CD4-positive, alpha-beta T cell (primary cell): Measurements from ENCODE around the gene TMEM201. TPM values are rescaled to one million over a fixed set of nuclear protein-coding genes. Genes with fewer than 3 reads are reported as not detected.

Experiments
- ATAC-seq: fragments of 200-7000 bp; cut with Tn5 transposase; one replicate; pipeline ENCODE4 v1.10.0; 2022; ENCODE audit warnings: mild to moderate bottlenecking; ENCODE audit not compliant: poor library complexity
- CTCF ChIA-PET: fragments of 350-600 bp; sonication (Branson Sonifier 250); formaldehyde crosslinking; loops from one replicate; lab custom pipeline; 2021; ENCODE audit warnings: antibody characterized with exemption, inconsistent platforms; lab: Charles Lee
- POLR2A ChIA-PET: fragments of 350-600 bp; sonication (Branson Sonifier 250); formaldehyde crosslinking; loops from one replicate; lab custom pipeline; 2021; ENCODE audit warnings: antibody characterized with exemption, inconsistent platforms; lab: Charles Lee
- DNase-seq, 14 experiments: peaks; one replicate each; pipeline ENCODE4 v3.0.0-alpha.2; 2013 to 2020; ENCODE audit warnings: mixed read lengths in 2 of 14
- H3K27ac ChIP-seq, 2 donors: one replicate each; pipeline versions ENCODE4 v1.5.1 to v1.7.0; 2013; ENCODE audit warnings: low read length in 2 of 2, low read depth in 1 of 2, mild to moderate bottlenecking in 1 of 2
- H3K27me3 ChIP-seq, 2 experiments: 1 replicate in 1 of 2; 2 replicates in 1 of 2; pipeline versions ENCODE4 v1.6.1 to v1.7.0; 2013; ENCODE audit warnings: low read length in 2 of 2, control low read depth in 1 of 2, mild to moderate bottlenecking in 1 of 2, moderate library complexity in 1 of 2; ENCODE audit not compliant: insufficient read depth in 2 of 2, control insufficient read depth in 1 of 2
- H3K36me3 ChIP-seq: one replicate; pipeline ENCODE4 v1.6.1; 2013; ENCODE audit warnings: low read length, control low read depth; ENCODE audit not compliant: insufficient read depth
- H3K4me1 ChIP-seq: one replicate; pipeline ENCODE4 v1.6.1; 2013; ENCODE audit warnings: low read length, control low read depth; ENCODE audit not compliant: insufficient read depth
- H3K4me3 ChIP-seq: one replicate; pipeline ENCODE4 v1.5.1; 2013; ENCODE audit warnings: mild to moderate bottlenecking, low read length, moderate library complexity
- H3K9me3 ChIP-seq, 2 experiments: 1 replicate in 1 of 2; 2 replicates in 1 of 2; pipeline versions ENCODE4 v1.6.1 to v1.7.0; 2013; ENCODE audit warnings: low read length in 2 of 2, mild to moderate bottlenecking in 2 of 2, control low read depth in 1 of 2, moderate library complexity in 1 of 2; ENCODE audit not compliant: control insufficient read depth in 1 of 2, insufficient read depth in 1 of 2
- H3K27ac Mint-ChIP-seq: one replicate; pipeline ENCODE4 v1.8.0; 2020; ENCODE audit warnings: mixed read lengths
- H3K27me3 Mint-ChIP-seq: one replicate; pipeline ENCODE4 v1.8.0; 2021; ENCODE audit warnings: mixed read lengths
- H3K36me3 Mint-ChIP-seq: one replicate; pipeline ENCODE4 v1.8.0; 2021; ENCODE audit warnings: low read depth, mixed read lengths
- H3K4me1 Mint-ChIP-seq: one replicate; pipeline ENCODE4 v1.8.0; 2021; ENCODE audit warnings: low read depth, mixed read lengths
- H3K4me3 Mint-ChIP-seq: one replicate; pipeline ENCODE4 v1.8.0; 2020; ENCODE audit warnings: mild to moderate bottlenecking, mixed read lengths
- H3K9me3 Mint-ChIP-seq: one replicate; pipeline ENCODE4 v1.8.0; 2020; ENCODE audit warnings: mixed read lengths
- intact Hi-C, 2 experiments: fragments of 100-400 bp; cut with DNase I in 1 of 2; cut with micrococcal nuclease in 1 of 2; formaldehyde crosslinking; loops; one replicate each; pipeline versions ENCODE4 v1.15.1 to v1.9.0; 2023 to 2025; cut with DNase I, micrococcal nuclease
- total RNA-seq, 174 experiments: library from RNA in 2 of 174; stranded (reverse) in 2 of 174; gene quantifications; one replicate each; pipeline ENCODE4 v1.2.3 and lab custom pipeline; 2021 to 2026
- TF ChIP-seq, protein P1 (sequence below): fragments of 200-600 bp; IDR thresholded peaks from one replicate; pipeline ENCODE4 v1.8.0; 2022; ENCODE audit warnings: antibody characterized with exemption, mild to moderate bottlenecking

Gene TMEM201
- total RNA-seq, 2 experiments from 2014 or later = 9.1 to 9.2 TPM

DNA sequence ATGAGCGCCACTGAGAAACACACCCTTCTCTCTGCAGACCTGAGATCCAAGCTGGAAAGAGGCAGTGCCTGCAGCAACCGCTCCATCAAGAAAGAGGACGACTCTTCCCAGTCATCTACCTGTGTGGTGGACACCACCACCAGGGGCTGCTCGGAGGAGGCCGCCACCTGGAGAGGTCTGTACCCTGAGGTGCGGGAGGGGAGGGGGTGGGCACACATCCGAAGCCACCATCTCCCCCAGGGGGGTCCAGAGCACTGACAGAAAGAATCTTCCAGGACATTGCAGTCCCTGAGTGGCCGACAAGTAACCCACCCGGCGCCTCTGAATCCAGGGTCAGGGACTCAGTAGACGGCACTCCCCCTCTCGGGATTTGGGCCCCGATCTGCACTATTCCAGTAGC lies 23.0 kb downstream of the TMEM201 start:
- ChIA-PET CTCF (no interaction called here), POLR2A (no interaction called here)
- TF ChIP-seq, protein P1, sequence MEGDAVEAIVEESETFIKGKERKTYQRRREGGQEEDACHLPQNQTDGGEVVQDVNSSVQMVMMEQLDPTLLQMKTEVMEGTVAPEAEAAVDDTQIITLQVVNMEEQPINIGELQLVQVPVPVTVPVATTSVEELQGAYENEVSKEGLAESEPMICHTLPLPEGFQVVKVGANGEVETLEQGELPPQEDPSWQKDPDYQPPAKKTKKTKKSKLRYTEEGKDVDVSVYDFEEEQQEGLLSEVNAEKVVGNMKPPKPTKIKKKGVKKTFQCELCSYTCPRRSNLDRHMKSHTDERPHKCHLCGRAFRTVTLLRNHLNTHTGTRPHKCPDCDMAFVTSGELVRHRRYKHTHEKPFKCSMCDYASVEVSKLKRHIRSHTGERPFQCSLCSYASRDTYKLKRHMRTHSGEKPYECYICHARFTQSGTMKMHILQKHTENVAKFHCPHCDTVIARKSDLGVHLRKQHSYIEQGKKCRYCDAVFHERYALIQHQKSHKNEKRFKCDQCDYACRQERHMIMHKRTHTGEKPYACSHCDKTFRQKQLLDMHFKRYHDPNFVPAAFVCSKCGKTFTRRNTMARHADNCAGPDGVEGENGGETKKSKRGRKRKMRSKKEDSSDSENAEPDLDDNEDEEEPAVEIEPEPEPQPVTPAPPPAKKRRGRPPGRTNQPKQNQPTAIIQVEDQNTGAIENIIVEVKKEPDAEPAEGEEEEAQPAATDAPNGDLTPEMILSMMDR = no peak
- Mint-ChIP-seq H3K36me3 (no peaks in the 10 kb centered on the region), H3K27ac (no peak overlapping the region), H3K9me3 (no peaks in the 10 kb centered on the region), H3K4me1 (no peaks in the 10 kb centered on the region), H3K27me3 (no peaks in the 10 kb centered on the region), H3K4me3 (no peak overlapping the region)
- no peak for ATAC-seq
- Histone ChIP-seq H3K27ac (no peak overlapping the region), H3K4me1 (peaks cover 5% of the 10 kb centered on the region), H3K9me3 (no peaks in the 10 kb centered on the region), H3K4me3 (no peak overlapping the region), H3K27me3 (no peaks in the 10 kb centered on the region), H3K36me3 (peaks cover 7% of the 10 kb centered on the region)
- intact Hi-C loops = no loop called here
- no peak for DNase-seq

DNA sequence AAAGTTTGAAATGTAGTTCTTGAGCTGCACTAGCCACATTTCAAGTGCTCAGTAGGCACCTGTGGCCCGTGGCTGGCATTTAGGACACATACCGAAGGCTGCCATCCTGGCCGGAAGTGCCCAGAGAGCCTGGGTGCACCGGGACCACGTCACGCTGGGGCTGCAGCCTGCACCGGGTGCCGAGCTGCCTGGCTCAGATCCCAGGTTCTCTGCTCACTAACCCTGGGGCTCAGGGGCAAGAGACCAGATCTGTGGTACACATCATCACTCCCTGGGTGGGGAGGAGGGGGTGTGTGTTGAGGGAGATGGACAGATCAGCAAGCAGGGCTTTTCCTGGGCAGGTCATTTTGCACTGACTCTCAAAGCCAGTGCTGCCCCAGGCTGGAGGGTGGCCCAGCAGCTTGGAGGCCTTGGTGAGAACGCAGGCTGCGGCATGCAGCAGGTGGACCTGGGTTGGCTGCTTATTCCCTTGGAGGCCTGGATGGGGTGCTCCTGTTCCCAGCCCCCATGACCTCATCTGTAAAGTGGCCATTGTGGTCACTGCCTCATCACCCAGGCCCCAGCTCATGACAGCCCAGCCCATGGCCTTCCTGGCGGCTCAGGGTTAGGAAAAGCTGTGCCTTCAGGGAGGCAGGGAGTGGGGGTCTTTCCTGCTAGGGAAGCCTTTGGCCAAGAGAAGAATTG lies 23.6 kb downstream of the TMEM201 start:
- Mint-ChIP-seq H3K4me3 (no peak overlapping the region), H3K27me3 (no peaks in the 10 kb centered on the region), H3K9me3 (no peaks in the 10 kb centered on the region), H3K4me1 (no peaks in the 10 kb centered on the region), H3K27ac (no peak overlapping the region), H3K36me3 (no peaks in the 10 kb centered on the region)
- ATAC-seq = no peak
- no peak overlapping the region for H3K27ac ChIP-seq
- DNase-seq = no peak
- no peaks in the 10 kb centered on the region for H3K27me3 ChIP-seq
- TF ChIP-seq, protein P1 = no peak
- CTCF ChIA-PET = no interaction called here
- intact Hi-C loops = no loop called here
- no peak overlapping the region for H3K4me3 ChIP-seq
- peaks cover 5% of the 10 kb centered on the region for H3K4me1 ChIP-seq
- POLR2A ChIA-PET = no interaction called here
- peaks cover 7% of the 10 kb centered on the region for H3K36me3 ChIP-seq
- H3K9me3 ChIP-seq = no peaks in the 10 kb centered on the region

DNA sequence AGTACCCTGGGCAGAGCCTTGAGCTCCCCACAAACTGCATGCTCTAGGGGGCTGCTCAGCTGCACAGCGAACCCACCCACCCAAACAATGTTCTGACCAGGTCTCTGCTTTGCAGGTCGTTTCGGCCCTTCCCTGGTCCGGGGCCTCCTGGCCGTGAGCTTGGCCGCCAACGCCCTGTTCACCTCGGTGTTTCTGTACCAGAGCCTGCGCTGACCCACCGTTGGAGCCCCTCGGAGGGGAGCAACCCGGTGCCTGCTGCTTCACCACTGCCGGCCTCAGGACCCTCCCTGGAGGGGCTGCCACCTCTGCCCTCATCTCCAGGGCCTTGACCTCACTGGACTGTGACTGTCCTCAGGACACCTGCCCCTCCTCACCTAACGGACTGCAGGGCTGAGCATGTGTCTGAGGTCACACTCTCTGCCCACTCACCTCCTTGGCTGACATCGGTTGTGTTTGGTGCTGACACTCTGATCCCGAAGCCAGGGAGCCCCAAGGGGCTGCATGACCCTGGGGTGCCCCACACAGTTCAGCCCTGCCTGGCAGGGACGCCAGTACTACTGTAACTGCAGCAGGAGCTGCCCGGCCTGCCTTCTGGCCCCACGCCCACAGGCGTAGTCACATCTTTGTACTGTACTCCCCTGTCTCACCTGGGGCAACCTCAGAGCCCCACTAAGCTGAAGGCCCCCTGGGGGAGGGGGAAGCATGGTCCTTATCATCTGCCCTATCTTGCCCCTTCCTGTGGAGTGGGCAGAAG lies 24.3 kb downstream of the TMEM201 start:
- TF ChIP-seq, protein P1 = no peak
- ChIA-PET CTCF (no interaction called here), POLR2A (no interaction called here)
- peaks cover 5% of the 10 kb centered on the region for H3K4me1 ChIP-seq
- no peak overlapping the region for H3K4me3 ChIP-seq
- H3K9me3 ChIP-seq = no peaks in the 10 kb centered on the region
- no peaks in the 10 kb centered on the region for H3K9me3 Mint-ChIP-seq
- ATAC-seq (no peak), DNase-seq (no peak)
- H3K27ac ChIP-seq = no peak overlapping the region
- H3K4me3 Mint-ChIP-seq = no peak overlapping the region
- no peaks in the 10 kb centered on the region for H3K27me3 ChIP-seq
- no peaks in the 10 kb centered on the region for H3K4me1 Mint-ChIP-seq
- no peaks in the 10 kb centered on the region for H3K27me3 Mint-ChIP-seq
- intact Hi-C loops = no loop called here
- no peak overlapping the region for H3K27ac Mint-ChIP-seq
- no peaks in the 10 kb centered on the region for H3K36me3 Mint-ChIP-seq
- peaks cover 7% of the 10 kb centered on the region for H3K36me3 ChIP-seq
